ENCODE measurements around the gene GATC.

The GATC gene

DNA sequence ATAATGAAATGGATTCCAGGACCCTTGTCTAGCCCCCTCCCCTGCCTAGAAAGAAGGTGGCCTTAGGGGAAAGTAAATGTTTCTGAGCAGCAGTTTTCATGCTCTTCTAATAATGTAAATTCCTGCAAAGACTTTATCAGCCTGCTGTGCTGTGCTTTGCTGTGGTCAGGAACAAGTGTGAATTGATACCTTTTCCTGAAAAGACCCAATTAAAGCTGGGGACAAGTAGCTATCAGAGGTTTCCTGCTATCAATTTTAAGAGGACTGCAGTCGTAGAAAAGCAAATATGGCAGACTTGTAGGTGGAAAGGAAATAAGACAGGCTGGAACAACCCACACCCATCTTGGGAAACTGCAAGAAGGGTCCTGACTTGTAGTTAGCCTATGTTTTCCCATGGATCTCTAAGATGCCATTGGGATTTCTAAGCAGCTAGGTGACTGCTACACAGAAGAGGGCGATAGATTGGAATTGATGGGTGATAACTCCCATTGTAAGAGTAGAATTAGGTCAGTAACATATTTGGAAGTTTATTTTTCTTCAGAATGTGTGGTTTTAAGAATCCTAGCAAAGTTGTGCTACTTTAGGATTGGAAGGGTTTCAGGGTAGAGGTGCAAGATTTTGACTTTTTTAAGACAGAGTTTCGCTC is 52.7 kb downstream of the GATC start:
- DNase-seq = no peak

DNA sequence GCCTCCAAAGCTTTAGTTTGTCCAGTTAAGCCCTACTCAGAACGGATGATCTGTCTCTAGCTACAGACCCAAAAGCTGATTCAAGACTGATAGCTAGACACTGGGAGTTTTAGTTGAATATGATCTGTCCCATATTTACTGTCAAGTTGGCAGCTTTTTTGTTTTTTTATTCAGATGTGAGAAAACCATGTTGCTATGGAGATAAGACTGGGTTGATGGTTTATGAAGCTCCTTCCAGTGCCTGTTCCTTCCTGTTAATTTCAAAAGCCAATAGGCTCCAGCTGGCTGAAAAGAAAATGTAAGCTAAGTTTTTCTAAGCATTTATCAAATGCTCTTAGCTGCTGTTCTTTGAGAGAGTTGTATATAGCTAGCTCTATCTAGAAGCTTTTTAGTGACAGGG is 54.3 kb downstream of the GATC start:
- DNase-seq = no peak

DNA sequence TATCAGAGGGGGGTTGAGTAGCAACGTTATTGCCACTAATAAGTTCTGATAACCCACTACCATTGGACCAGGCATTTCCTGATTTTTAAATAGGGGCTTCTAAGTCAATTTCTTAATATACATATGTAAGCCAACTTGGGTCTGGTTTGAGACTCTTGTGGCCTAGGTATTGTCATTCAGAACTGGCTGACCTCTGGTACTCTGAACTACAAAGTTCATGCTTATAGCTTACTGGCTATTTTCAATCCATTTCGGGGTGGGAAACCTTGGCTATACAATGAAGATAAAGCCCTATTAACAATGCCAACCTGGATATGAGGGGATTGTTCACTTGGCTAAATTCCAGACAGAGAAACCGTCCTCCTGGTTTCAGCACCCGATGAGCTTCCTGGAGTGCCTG is 58.3 kb downstream of the GATC start:
- DNase-seq = no peak

DNA sequence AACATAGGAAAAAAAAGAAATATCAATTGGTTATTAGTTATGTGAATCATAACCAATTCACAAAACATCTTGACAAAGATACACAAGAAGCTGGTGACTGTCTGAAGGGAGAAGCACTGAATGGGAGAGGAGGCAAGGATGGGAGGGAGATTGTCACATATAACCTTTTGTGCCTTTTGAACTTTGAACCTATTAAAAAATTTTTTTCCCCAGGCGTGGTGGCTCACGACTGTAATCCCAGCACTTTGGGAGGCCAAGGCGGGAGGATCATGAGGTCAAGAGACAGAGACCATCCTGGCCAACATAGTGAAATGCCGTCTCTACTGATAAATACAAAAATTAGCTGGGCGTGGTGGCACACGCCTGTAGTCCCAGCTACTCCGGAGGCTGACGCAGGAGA is 62.3 kb downstream of the GATC start:
- no peak for DNase-seq

Measured in NCI-H524 treated with DMSO at 0.1 percent for 48 hours (cell line).